GM15510 (cell line): Measurements from ENCODE around the gene GRIP2.

Experiments used
- POLR2A ChIP-seq: IDR thresholded peaks from 3 replicates; pipeline ENCODE4 v1.6.1; 2011; ENCODE audit warnings: borderline replicate concordance; ENCODE audit not compliant: insufficient read length; ENCODE audit errors: extremely low read depth

Gene GRIP2

DNA sequence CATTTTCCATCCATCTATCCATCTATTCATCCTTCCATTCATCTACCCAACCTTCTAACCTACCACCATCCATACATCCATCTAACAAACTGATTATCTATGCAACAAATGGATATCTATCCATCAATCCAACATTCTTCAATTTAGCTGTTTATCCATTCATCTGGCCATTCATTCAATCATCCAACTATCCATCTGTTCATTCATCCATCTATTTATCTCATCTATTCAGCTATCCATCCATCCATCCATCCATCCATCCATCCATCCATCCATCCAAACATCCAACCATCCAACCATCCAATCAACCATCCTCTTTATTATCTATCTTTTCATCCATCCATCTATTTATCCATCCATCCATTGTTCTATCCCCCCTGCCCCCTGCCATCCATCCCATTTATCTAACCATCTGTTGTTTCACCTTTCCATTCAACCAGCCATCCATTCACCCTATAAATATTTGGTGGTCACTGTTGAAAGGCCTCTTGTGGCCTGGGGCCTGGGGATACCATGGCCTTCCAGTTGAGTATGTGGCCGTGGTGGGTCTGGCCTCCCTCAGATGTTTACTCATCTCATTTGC is 93.1 kb downstream of the GRIP2 start:
- no peak for TF ChIP-seq POLR2A

DNA sequence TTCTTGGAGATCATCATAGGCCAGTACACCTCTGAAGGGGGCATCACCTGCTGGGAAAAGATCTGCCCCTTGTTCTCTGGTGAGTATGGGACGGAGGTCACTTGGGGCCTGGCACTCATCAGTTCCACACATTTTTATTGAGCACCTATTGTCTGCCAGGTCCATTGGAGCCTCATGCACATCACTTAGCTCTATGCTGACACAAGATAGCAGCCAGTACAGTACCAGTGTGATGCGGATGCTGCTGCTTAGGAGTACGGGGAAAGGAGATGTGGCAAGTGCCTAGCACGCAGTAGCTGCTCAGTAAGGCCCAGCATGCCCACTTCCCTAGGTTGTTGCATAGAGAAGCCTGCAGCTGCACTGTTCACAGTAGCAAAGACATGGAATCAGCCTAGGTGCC is 94.4 kb downstream of the GRIP2 start:
- no peak for TF ChIP-seq POLR2A

- TF ChIP-seq POLR2A, result no peak
Measured at GRCh38 chr3:14444380-14444779, 95.8 kb downstream of the GRIP2 start.

GRCh38 chr3:14441920-14442300 is 98.2 kb downstream of the GRIP2 start:
- no peak for TF ChIP-seq POLR2A

DNA sequence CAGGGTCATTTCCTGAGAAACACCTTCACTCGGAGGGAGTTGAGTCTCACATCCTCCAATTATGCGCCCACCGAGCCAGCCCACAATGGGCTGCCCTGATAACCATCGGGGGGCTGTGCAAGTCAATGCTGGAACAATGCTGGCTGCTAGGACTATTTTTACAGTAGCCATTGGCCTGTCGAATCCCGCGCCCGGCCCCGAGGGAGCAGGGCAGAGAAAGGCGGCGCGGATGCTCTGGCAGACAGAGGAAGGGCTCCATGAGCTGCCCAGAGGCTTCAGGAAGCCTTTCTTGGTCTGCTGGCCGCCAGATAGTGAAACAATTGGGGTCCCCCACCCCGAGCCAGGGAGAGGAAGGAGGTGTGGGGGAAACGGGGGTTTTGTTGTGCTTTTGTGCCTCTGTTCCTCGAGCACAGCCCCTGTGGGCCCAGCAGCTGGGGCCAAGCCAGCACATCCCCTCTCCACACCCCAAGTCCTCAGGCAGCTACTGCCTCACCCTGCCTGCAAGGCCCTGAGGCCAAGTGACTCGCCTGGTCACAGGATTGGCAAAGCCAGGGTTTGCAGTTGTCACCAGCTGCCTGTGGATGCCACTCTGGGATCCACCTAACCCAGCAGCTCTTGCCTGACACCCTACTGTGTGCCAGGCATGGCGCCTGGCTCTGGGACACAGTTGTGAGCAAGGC is 98.8 kb downstream of the GRIP2 start:
- no peak for TF ChIP-seq POLR2A

DNA sequence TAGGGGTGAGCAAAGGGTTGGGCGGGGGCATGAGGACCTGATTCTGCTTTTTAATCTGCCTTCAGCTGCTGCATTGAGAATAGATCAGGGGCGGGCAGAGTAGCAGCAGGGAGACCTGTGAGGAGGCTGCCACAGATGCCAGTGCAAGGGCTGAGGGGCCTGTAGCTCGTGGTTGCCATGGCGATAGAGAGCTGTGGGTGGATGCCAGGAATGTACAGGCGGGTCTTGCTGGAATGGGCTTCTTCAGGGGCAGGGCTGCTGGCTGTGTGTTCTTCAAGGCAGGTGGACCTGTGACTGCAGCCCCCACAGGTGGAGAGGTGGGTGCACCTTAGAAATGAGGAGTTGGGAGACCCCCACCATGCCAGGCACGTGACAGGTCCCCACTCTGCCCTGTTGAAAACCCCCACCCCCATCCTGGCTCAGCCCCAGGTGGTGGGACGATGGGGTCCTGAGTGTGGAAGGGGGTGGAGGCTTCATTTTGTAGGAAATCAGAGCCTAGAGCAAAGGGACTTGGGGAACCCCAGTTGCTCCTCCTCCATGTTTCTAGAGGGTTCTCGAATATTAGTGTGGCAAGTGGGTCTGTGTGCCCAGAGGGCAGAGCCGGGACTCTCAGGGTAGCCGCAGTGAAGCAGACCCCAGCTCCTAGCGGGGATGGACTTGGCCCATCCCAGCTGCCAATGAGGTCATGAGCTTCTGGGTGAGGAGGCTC is 99.5 kb downstream of the GRIP2 start:
- no peak for TF ChIP-seq POLR2A

- TF ChIP-seq POLR2A, result no peak
Measured at GRCh38 chr3:14440168-14440518, 100.0 kb downstream of the GRIP2 start.

DNA sequence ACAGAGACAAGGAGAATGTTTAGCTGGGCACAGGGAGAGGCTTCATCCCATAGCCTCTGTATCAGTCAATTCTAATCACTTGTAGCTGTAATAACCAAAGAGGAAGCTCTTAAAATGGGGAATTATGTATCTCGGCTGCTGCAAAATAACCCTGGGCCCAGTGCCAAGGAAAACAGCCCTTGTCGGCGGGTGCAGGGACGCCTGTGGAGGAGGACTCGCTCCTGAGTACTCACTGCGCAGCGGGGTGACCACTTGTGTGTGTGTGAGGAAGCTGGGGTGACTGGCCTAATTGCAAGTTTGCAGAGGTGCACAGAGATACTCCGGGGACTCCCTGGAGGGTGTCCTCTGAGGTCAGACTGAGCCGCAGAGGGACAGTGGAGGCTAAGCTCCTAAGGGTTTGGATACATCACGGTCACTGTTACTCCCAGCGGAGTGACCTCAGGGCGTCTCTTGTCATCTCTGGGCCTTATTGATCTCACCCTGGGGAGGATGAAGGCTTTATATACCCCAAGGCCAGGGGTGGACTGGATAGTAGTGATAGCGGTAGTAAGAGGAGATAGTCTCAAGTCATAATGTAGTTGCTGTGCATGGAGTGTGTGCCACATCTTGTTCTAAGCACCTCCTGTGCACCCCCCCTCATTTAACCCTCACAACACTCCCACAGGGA is 100.5 kb downstream of the GRIP2 start:
- TF ChIP-seq POLR2A, result no peak
